Activated T-cell treated with anti-CD3 and anti-CD28 coated beads, Interleukin-2, amount 50 U/mL, for 48 hours (primary cell): Measurements from ENCODE around the gene CD164L2.

ENCODE experiments used
- DNase-seq, 2 experiments: peaks; one replicate each; pipeline ENCODE4 v3.0.0-alpha.2; 2020

The CD164L2 gene

GRCh38 chr1:27381969-27382762 is 967 bp downstream of the CD164L2 start:
- DNase-seq, result no peak

DNA sequence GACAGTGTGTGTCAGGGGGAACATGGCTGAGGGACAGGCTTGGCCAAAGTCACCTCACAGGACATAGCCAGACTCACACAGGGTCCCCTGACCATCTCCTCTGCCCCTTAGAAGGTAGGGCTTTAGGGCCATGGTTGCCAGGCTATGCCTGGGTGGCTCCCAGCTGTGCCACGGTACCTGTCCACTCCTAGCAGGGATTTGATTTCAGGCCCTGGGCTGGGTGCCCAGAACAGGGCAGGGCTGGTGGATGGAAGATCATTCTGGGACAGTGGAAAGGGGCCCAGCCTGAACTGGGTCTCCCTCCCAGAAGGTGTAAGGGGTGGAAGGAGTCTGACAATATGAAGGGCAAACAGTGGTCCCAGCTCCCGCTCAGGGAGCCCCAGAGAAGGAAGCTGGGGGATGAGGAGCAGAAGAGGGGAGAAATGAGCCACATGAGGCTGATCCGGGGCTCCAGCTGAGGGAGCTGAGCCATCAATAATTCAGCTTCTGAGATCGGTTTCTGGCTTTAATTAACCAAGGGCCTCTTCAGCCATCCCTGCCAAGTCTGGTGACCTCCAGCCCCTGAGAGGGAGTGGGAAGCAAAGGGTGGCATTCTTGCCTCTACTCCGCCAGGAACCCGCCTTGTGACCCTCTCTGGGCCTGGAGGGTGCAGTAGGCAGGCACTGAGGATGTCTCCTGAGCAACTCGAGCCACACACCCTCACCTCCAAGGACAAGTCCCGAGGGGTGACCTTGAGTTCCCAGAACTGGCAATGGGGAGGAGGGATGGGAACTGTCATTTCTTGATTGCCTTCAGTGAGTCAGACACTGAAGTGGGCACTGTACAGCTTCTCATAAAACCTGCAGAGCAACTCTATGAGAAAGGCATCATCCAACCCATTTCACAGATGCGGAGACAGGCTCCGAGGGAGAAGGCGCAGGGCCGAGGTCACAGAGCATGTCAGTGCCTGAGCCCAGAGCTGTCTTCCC is 2.1 kb downstream of the CD164L2 start:
- no peak for DNase-seq

GRCh38 chr1:27380224-27380623 is 2.9 kb downstream of the CD164L2 start:
- DNase-seq, result no peak

DNA sequence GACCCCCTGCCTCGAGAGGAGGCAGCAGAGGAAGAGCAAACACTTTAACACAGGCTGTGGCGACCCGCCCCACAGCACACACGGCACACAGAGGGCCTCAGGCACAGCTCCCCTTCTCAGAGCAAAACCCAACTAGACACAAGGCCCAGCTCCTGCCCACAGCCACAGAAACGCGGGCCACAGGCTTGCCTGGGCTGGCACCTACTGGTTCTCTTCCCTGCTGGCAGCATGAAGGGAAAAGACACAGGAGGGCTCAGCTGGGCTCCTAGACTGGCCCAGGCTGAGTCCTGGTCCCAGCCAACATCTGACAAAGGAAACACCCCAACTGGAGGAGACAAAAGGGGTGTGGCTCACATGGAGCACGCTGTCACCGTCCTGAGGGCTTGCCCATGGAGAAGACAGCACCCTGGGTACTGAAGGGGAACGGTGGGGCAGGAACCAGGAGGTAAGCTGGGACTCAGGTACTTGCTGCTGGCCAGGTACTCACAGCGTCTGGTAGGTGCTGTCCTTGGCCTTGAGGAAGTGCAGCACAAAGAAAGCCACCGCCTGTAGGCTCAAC is 3.5 kb downstream of the CD164L2 start:
- DNase-seq, result no peak

DNA sequence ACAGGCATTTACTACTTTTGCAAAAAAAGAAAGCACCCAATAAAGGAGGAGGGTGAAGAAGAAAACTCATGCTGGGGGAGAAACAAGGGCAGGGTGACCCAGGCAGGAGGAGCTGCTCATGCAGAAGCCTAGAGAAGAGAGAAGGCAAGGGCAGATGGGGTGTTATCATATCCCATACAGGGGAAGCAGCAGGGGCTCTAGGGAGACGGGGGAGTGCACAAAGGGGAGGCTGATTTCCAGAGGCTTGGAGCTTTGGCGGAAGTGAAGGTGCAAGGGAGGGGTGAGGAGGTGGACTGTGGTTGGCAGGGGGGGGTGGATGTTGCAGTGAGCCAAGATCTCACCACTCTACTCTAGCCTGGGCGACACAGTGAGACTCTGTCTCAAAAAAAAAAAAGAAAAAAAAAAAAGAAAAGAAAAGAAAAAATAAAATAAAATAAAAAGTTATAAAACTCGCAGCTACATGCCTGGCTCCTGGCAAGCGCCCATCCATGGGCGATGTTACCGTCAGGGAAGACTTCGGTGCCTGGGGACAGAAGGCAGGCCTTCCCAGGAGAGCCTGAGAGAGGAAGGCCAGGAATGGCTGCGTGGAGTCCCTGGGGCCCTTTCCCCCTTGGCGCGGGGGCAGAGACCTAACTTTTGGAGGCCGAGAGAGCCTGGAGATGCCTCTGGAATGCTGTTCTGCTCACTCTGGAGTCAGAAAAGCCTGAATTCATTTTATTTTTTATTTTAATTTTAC is 5.2 kb downstream of the CD164L2 start:
- no peak for DNase-seq

GRCh38 chr1:27374362-27375086 is 8.6 kb downstream of the CD164L2 start, which contains the start of gene FCN3:
FCN3 (minus strand) TSS chr1:27374824; CDS start chr1:27374818, 6 bp downstream.
- no peak for DNase-seq

DNA sequence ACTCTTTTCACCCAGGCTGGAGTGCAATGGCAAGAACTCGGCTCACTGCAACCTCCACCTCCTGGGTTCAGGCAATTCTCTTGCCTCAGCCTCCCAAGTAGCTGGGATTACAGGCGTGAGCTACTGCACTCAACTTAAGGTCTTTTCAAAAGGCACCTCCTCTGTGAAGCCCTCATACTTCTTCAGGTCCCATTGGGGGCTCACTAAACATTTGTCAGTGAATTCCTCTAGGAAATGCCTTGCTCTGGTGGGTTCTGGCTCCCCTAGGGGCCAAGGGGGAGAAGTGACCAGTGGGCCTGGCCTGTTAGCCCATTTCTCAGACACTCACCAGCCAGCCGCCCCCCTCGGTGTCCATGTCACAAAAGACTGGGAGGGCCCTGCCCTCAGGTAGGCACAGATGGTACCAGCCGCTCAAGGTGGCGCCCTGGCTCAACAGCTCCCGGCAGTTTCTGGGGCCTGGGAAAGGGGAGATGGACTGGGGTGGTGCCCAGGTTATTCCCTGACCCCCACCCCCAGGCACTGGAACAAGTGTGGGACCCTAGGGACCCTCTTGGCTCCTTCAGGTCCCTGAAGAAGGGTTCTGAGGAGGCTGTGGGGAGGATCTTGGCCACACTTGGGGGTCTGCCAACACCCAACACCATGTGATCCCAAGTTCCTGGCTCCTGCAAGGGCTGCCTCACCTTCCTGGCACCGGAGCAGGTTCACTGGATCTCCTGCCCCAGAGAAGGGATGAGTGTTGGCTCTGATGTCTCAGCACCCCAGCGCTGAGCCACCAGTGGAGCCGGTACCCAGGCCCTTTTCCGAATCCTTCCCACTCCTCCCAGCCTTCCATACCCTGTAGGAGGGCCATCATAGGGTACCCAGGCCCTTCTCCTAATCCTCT is 10.1 kb downstream of the CD164L2 start:
- no peak for DNase-seq

DNA sequence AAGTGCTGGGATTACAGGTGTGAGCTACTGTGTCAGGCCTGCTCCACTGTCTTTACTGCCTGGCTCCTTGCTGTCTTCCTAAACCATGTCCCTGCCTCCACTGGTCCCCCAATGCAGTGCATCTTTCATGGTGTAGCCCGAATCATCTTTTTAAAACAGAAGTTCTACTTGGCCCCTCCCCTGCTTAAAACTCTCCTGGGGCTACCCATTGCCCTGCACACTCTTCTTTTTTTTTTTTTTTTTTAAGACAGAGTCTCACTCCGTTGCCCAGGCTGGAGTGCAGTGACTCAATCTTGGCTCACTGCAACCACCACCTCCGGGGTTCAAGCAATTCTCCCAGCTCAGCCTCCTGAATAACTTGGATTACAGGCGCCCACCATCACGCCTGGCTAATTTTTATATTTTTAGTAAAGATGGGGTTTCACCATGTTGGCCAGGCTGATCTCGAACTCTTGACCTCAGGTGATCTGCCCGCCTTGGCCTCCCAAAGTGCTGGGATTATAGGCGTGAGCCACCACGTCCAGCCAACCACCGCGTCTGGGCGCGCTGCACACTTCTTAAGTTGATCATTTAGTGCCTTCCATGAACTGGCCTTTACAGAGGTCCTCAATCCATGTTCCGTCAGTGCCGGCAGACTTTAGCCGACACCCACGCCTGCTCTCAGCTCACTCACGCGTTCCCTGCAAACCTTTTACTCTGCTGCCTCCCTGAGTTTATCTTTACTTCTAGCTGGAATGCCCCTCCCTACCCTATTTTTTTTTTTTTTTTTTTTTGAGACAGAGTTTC is 10.9 kb downstream of the CD164L2 start:
- DNase-seq, result no peak

DNA sequence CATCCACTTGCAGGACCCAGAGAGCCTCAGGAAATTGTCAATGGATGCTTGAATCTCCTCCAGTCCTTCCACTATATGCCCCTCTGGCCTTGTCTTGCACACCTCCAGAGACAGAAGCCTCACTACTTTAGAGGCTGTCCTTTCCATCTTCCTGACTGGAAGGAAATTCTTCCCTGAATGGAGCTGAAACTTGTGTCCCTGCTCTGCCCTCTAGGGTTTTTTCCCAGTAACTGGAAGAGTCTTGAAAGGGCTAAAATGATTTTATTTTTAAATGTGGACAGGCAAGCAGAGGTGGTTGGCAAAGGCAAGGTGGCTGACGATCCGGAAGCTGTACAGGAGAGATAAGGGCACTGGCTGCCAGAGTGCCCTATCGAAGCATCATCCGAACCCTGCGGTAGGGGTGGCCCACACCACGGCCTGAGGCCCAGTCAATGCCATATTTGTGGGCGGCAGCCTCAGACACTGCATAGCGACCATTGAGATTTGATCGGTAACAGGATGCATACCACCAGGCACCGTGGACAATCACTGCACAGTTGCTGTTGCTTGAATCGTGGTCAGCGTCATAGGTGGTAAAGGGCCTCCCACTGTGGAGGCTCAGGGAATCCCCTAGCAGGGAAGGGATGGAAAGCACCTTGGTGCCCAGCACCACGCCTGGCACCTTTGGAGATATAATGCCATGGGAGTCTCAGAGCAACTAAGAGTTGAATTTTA is 14.1 kb downstream of the CD164L2 start:
- DNase-seq, result no peak

GRCh38 chr1:27367160-27367650 is 15.9 kb downstream of the CD164L2 start:
- no peak for DNase-seq

GRCh38 chr1:27366411-27367159 is 16.5 kb downstream of the CD164L2 start, which contains the start of gene MAP3K6:
MAP3K6 (minus strand) TSS chr1:27366961; CDS start chr1:27366597, 364 bp downstream.
- peak; percentile 73 to 78 for DNase-seq

- peak; percentile 91 for DNase-seq
Measured at GRCh38 chr1:27366113-27366410, 17.1 kb downstream of the CD164L2 start.

DNA sequence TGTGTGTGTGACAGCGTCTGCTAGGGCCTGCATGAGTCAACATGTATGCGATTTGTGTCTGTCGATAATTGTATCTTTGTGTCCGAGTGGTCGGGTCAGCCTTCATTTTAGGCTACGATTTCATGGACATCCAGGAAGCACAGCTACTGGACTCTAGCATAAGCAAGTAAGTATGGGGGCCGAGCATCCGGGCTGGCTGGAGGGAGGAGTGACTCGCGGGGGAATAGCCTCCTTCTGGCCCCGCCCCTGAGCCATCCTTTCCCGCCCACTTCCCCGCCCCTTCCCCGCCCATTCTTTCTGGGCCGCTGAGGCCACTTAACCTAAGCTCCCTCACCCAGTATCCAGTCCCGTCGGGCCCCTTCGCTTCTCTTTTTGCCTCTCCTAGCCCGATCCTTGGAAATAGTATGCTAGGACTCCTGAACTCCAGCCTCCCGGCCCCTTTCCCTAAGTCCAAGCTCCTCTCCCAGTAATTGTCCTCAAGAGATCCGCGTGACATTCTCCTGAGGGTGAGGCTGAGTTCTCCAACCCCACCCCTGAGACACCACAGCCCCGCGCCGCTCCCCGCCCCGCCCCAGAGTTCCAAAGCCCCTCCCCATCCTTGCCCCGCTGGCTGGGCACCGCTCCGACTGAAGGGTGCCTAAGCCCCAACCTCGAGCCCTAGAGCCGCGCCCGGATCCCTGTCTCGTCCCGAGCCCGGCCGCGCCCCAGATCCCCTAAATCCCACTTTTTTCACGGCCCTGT is 17.6 kb downstream of the CD164L2 start:
- DNase-seq, result peak; percentile 90 to 91

DNA sequence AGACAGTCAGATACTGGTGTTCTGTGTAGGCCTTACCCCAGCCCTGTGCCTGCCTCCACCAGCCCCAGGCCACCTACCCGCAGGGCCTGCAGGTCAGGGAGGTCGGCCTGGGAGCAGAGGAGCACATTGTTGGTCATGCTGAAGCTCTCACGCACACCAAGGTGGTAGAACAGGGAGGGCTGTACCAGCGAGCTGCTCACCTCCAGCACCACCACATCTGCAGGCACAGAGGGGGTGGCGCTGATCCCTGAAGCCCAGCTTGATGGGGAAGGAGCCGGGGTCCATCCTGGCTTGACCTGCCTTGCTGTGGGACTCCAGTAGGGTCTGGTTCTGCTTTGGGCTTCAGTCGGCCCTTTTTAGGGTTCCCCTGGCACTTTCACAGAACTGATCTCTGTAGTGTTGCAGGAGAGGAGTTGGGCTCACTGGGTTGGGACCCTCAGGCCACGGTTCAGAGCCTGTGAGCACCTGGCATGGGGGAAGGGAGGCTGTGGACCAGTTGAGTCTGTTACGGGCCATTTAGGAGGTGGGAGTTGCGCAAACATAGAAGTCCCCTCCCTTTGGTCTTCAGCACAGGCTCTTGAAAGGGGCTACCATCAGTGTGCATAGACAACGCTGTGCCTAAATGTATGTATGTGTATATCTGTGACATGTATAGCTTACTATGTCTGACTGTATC is 18.3 kb downstream of the CD164L2 start:
- DNase-seq, result no peak

DNA sequence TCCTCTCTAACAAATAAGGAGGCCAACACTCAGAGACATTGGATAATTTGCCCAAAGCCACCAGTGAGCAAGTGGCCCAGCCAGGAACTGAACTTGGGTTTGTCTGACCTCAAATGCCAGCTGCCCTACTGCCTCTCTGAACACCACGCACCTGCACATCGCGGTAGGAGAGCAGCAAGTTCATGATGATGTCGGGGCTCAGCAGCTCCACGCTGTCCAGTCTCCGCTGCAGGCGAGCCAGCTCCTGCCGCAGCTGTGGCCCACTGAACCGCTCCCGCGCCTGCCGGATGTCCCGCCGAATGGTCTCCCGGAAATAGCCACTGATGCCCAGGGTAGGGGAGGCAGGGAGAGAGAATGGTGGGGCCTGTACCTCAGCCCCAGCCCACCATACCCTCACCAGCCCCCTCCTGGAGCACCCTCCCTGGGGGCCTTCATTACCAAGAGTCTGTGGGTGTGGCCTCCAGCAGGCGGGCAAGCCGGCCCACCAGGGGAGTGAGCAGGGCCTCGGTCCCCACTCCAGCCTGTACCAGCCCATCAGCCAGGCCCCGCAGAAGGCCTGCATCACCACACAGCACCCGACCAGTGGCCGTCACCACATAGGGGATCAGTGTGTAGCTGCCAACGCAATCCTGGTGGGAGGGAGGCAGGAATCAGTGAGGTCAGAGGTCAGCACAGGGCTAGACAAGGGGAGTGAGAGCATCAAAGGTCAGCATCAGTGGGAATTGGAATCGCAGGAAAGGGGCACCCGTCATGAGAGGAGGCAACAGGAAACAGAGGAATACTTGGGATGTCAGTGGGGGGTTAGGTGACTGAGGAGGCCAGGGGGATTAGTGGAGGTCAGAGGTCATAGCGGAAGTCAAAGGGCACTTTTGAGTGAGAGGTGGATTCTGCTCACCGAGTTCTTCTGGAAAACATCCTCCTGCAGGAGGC is 19.1 kb downstream of the CD164L2 start:
- no peak for DNase-seq

DNA sequence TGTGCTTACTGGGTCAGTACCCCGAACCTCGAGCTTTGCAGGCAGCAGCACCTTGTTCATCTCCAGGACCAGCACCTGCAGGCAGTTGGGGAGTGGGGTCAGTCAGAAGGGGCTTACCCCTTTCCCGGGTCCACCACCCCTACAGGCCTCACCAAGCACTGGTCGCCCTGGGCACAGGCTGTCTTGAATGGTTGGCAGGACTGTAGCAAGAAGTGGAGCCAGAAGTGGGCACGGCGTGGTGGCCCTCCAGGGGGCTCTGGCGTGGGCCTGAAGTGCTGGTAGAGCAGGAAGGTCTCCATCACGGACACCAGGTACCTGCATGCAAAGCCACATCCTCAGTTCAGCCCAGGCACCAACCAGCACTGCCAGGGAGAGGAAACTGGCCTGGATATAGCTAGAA is 21.6 kb downstream of the CD164L2 start:
- no peak for DNase-seq
